GM12878 (cell line): ENCODE data around the gene RNASE9.
"Not testable (repeated sequence)": the region's sequence is repeated elsewhere in the genome, so short reads cannot be mapped to it uniquely, and the experiment has no call there.

ENCODE experiments used
- BRCA1 ChIP-seq: IDR thresholded peaks from 2 replicates; pipeline ENCODE4 v1.6.1; 2011; ENCODE audit warnings: low read depth, low read length, improper control_type of control experiment
- GABPA ChIP-seq: IDR thresholded peaks from 2 replicates; pipeline ENCODE4 v1.6.1; 2014; ENCODE audit warnings: antibody characterized with exemption, low read depth, mild to moderate bottlenecking, inconsistent platforms
- LARP7 ChIP-seq: fragments of 450-650 bp; IDR thresholded peaks from 2 replicates; pipeline ENCODE4 v1.6.1; 2017; ENCODE audit warnings: mild to moderate bottlenecking
- NR2F1 ChIP-seq: fragments of 450-650 bp; conservative IDR thresholded peaks from 2 replicates; pipeline ENCODE4 v1.6.1; 2017; ENCODE audit warnings: mild to moderate bottlenecking
- POLR2A ChIP-seq: IDR thresholded peaks from 2 replicates; pipeline ENCODE4 v1.6.1; 2011; ENCODE audit warnings: low read depth, mild to moderate bottlenecking, low read length
- SPI1 ChIP-seq: IDR thresholded peaks from 2 replicates; pipeline ENCODE4 v1.6.1; 2011; ENCODE audit warnings: low read depth, mild to moderate bottlenecking, low read length, moderate library complexity, borderline replicate concordance; ENCODE audit not compliant: insufficient read depth
- SRF ChIP-seq, 2 experiments: IDR thresholded peaks; 2 replicates each; pipeline ENCODE4 v1.6.1; 2011; ENCODE audit warnings: low read depth in 2 of 2, low read length in 2 of 2, mild to moderate bottlenecking in 1 of 2, moderate library complexity in 1 of 2
- SUZ12 ChIP-seq: fragments of 200-600 bp; sonication (generic); IDR thresholded peaks from one replicate; pipeline ENCODE4 v1.6.1; 2018; ENCODE audit warnings: antibody characterized with exemption, mild to moderate bottlenecking; ENCODE audit not compliant: unreplicated experiment
- TF ChIP-seq, protein P1 (sequence below), 3 experiments: IDR thresholded peaks in 2 of 3; conservative IDR thresholded peaks in 1 of 3; 2 replicates each; pipeline ENCODE4 v1.5.1; 2011; ENCODE audit warnings: low read depth in 3 of 3, low read length in 3 of 3, mild to moderate bottlenecking in 3 of 3, control low read depth in 2 of 3, moderate library complexity in 2 of 3, inconsistent platforms in 1 of 3, mixed read lengths in 1 of 3; ENCODE audit not compliant: control insufficient read depth in 2 of 3, insufficient read depth in 1 of 3; ENCODE audit errors: extremely low read depth in 1 of 3
- TF ChIP-seq, protein P2 (sequence below): fragments of 450-650 bp; IDR thresholded peaks from 2 replicates; pipeline ENCODE4 v1.6.1; 2018; ENCODE audit warnings: mild to moderate bottlenecking, low read depth, moderate library complexity; ENCODE audit not compliant: partially characterized antibody
- TF ChIP-seq, protein P3 (sequence below): fragments of 450-650 bp; IDR thresholded peaks from 2 replicates; pipeline ENCODE4 v1.6.1; 2017; ENCODE audit warnings: antibody characterized with exemption, mild to moderate bottlenecking, moderate library complexity
- TF ChIP-seq, protein P4 (sequence below): IDR thresholded peaks from 2 replicates; pipeline ENCODE4 v1.6.1; 2012; ENCODE audit warnings: low read depth, low read length, improper control_type of control experiment
- TF ChIP-seq, protein P5 (sequence below): IDR thresholded peaks from 2 replicates; pipeline ENCODE4 v1.6.1; 2012; ENCODE audit warnings: mild to moderate bottlenecking, low read depth, low read length

DNA sequence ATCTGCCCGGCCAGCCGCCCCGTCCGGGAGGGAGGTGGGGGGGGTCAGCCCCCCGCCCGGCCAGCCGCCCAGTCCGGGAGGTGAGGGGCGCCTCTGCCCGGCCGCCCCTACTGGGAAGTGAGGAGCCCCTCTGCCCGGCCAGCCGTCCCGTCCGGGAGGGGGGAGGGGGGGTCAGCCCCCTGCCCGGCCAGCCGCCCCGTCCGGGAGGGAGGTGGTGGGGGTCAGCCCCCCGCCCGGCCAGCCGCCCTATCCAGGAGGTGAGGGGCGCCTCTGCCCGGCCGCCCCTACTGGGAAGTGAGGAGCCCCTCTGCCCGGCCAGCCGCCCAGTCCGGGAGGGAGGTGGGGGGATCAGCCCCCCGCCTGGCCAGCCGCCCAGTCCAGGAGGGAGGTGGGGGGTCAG lies 54.6 kb downstream of the RNASE9 start:
- TF ChIP-seq, protein P1, sequence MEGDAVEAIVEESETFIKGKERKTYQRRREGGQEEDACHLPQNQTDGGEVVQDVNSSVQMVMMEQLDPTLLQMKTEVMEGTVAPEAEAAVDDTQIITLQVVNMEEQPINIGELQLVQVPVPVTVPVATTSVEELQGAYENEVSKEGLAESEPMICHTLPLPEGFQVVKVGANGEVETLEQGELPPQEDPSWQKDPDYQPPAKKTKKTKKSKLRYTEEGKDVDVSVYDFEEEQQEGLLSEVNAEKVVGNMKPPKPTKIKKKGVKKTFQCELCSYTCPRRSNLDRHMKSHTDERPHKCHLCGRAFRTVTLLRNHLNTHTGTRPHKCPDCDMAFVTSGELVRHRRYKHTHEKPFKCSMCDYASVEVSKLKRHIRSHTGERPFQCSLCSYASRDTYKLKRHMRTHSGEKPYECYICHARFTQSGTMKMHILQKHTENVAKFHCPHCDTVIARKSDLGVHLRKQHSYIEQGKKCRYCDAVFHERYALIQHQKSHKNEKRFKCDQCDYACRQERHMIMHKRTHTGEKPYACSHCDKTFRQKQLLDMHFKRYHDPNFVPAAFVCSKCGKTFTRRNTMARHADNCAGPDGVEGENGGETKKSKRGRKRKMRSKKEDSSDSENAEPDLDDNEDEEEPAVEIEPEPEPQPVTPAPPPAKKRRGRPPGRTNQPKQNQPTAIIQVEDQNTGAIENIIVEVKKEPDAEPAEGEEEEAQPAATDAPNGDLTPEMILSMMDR (IDR thresholded peaks at IDR 0.05 in 2 of 3, conservative IDR thresholded peaks at IDR 0.05 in 1 of 3; ENCODE audit: control insufficient read depth in 2 of 3, extremely low read depth in 1 of 3, insufficient read depth in 1 of 3, low read depth in 3 of 3, low read length in 3 of 3): not testable (repeated sequence)
- not testable (repeated sequence) for TF ChIP-seq POLR2A; SPI1; SUZ12; SRF (IDR thresholded peaks at IDR 0.05; ENCODE audit: low read depth in 2 of 2, low read length in 2 of 2); GABPA; NR2F1; LARP7; BRCA1
- TF ChIP-seq, protein P2, sequence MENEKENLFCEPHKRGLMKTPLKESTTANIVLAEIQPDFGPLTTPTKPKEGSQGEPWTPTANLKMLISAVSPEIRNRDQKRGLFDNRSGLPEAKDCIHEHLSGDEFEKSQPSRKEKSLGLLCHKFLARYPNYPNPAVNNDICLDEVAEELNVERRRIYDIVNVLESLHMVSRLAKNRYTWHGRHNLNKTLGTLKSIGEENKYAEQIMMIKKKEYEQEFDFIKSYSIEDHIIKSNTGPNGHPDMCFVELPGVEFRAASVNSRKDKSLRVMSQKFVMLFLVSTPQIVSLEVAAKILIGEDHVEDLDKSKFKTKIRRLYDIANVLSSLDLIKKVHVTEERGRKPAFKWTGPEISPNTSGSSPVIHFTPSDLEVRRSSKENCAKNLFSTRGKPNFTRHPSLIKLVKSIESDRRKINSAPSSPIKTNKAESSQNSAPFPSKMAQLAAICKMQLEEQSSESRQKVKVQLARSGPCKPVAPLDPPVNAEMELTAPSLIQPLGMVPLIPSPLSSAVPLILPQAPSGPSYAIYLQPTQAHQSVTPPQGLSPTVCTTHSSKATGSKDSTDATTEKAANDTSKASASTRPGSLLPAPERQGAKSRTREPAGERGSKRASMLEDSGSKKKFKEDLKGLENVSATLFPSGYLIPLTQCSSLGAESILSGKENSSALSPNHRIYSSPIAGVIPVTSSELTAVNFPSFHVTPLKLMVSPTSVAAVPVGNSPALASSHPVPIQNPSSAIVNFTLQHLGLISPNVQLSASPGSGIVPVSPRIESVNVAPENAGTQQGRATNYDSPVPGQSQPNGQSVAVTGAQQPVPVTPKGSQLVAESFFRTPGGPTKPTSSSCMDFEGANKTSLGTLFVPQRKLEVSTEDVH: not testable (repeated sequence)
- TF ChIP-seq, protein P3, sequence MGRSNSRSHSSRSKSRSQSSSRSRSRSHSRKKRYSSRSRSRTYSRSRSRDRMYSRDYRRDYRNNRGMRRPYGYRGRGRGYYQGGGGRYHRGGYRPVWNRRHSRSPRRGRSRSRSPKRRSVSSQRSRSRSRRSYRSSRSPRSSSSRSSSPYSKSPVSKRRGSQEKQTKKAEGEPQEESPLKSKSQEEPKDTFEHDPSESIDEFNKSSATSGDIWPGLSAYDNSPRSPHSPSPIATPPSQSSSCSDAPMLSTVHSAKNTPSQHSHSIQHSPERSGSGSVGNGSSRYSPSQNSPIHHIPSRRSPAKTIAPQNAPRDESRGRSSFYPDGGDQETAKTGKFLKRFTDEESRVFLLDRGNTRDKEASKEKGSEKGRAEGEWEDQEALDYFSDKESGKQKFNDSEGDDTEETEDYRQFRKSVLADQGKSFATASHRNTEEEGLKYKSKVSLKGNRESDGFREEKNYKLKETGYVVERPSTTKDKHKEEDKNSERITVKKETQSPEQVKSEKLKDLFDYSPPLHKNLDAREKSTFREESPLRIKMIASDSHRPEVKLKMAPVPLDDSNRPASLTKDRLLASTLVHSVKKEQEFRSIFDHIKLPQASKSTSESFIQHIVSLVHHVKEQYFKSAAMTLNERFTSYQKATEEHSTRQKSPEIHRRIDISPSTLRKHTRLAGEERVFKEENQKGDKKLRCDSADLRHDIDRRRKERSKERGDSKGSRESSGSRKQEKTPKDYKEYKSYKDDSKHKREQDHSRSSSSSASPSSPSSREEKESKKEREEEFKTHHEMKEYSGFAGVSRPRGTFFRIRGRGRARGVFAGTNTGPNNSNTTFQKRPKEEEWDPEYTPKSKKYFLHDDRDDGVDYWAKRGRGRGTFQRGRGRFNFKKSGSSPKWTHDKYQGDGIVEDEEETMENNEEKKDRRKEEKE: not testable (repeated sequence)
- TF ChIP-seq, protein P4, sequence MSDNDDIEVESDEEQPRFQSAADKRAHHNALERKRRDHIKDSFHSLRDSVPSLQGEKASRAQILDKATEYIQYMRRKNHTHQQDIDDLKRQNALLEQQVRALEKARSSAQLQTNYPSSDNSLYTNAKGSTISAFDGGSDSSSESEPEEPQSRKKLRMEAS: not testable (repeated sequence)
- TF ChIP-seq, protein P5, sequence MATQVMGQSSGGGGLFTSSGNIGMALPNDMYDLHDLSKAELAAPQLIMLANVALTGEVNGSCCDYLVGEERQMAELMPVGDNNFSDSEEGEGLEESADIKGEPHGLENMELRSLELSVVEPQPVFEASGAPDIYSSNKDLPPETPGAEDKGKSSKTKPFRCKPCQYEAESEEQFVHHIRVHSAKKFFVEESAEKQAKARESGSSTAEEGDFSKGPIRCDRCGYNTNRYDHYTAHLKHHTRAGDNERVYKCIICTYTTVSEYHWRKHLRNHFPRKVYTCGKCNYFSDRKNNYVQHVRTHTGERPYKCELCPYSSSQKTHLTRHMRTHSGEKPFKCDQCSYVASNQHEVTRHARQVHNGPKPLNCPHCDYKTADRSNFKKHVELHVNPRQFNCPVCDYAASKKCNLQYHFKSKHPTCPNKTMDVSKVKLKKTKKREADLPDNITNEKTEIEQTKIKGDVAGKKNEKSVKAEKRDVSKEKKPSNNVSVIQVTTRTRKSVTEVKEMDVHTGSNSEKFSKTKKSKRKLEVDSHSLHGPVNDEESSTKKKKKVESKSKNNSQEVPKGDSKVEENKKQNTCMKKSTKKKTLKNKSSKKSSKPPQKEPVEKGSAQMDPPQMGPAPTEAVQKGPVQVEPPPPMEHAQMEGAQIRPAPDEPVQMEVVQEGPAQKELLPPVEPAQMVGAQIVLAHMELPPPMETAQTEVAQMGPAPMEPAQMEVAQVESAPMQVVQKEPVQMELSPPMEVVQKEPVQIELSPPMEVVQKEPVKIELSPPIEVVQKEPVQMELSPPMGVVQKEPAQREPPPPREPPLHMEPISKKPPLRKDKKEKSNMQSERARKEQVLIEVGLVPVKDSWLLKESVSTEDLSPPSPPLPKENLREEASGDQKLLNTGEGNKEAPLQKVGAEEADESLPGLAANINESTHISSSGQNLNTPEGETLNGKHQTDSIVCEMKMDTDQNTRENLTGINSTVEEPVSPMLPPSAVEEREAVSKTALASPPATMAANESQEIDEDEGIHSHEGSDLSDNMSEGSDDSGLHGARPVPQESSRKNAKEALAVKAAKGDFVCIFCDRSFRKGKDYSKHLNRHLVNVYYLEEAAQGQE: not testable (repeated sequence)
